A549 (cell line): ENCODE results near the gene CA10. TPM values are rescaled to one million over a fixed set of nuclear protein-coding genes. Genes with fewer than 3 reads are reported as not detected.

Experiments
- ATAC-seq, 2 experiments: fragments of 200-7000 bp in 1 of 2; fragments of >200 bp in 1 of 2; cut with Nextera tagmentation in 1 of 2; cut with Tn5 transposase in 1 of 2; 3 replicates each; pipeline versions ENCODE4 v1.8.0 to v1.9.1; 2018 to 2020; ENCODE audit warnings: mild to moderate bottlenecking in 1 of 2, moderate library complexity in 1 of 2
- CTCF ChIA-PET: fragments of 300-600 bp; sonication (Branson Sonifier 250); formaldehyde crosslinking; extraction: SDS; loops from one replicate; lab custom pipeline; 2021; ENCODE audit warnings: antibody characterized with exemption, inconsistent platforms; lab: Yijun Ruan, JAX
- POLR2A ChIA-PET: fragments of 350-600 bp; formaldehyde crosslinking; extraction: SDS; loops from one replicate; lab custom pipeline; 2021; ENCODE audit warnings: antibody characterized with exemption, inconsistent platforms; lab: Yijun Ruan, JAX
- DNase-seq, 2 experiments: peaks; one replicate each; pipeline versions ENCODE4 v3.0.0 to v3.0.0-alpha.2; 2011 to 2016; ENCODE audit warnings: low read depth in 1 of 2, low spot score in 1 of 2
- FAIRE-seq: peaks from 2 replicates; lab custom pipeline; 2011; peaks lifted over from hg19 to GRCh38; lab: Jason Lieb, UNC
- H3K27ac ChIP-seq, 2 experiments: fragments of >200 bp; sonication (Bioruptor Twin); formaldehyde crosslinking; 3 replicates each; pipeline ENCODE4 v1.5.1; 2016 to 2017
- H3K4me1 ChIP-seq: fragments of >200 bp; sonication (Bioruptor Twin); formaldehyde crosslinking; 3 replicates; pipeline ENCODE4 v1.6.1; 2016
- H3K4me2 ChIP-seq: fragments of >200 bp; sonication (Bioruptor Twin); formaldehyde crosslinking; 3 replicates; pipeline ENCODE4 v1.6.1; 2016
- H3K4me3 ChIP-seq: fragments of >200 bp; sonication (Bioruptor Twin); formaldehyde crosslinking; 3 replicates; pipeline ENCODE4 v1.5.1; 2016
- H3K9me3 ChIP-seq: fragments of >200 bp; sonication (Bioruptor Twin); formaldehyde crosslinking; 3 replicates; pipeline ENCODE4 v1.6.1; 2016
- CBX2 ChIP-seq: fragments of 200-600 bp; sonication (generic); IDR thresholded peaks from 2 replicates; pipeline ENCODE4 v1.6.1; 2016; ENCODE audit warnings: low read depth, mild to moderate bottlenecking, borderline replicate concordance
- CBX8 ChIP-seq: fragments of 200-600 bp; sonication (generic); IDR thresholded peaks from 2 replicates; pipeline ENCODE4 v1.6.1; 2016
- EHMT2 ChIP-seq: fragments of 200-600 bp; sonication (generic); IDR thresholded peaks from 2 replicates; pipeline ENCODE4 v1.6.1; 2016; ENCODE audit warnings: antibody characterized with exemption, low read depth, mild to moderate bottlenecking, moderate library complexity
- GATA3 ChIP-seq: IDR thresholded peaks from 2 replicates; pipeline ENCODE4 v1.6.1; 2012; ENCODE audit warnings: borderline replicate concordance
- HES2 ChIP-seq: fragments of >200 bp; sonication (Bioruptor Twin); formaldehyde crosslinking; IDR thresholded peaks from 2 replicates; pipeline ENCODE4 v1.6.1; 2016
- JUN ChIP-seq, 2 experiments: fragments of >200 bp; sonication (Bioruptor Twin); formaldehyde crosslinking; IDR thresholded peaks; 2 replicates in 1 of 2; 3 replicates in 1 of 2; pipeline ENCODE4 v1.6.1; 2016 to 2017
- MAFK ChIP-seq: fragments of 450-650 bp; IDR thresholded peaks from 2 replicates; pipeline ENCODE4 v1.6.1; 2014; ENCODE audit not compliant: partially characterized antibody
- RAD21 ChIP-seq, 2 experiments: fragments of >200 bp in 1 of 2; sonication (Bioruptor Twin) in 1 of 2; formaldehyde crosslinking in 1 of 2; IDR thresholded peaks in 1 of 2; conservative IDR thresholded peaks in 1 of 2; 2 replicates in 1 of 2; 3 replicates in 1 of 2; pipeline ENCODE4 v1.6.1; 2012 to 2018; ENCODE audit warnings: inconsistent platforms in 1 of 2
- RFX5 ChIP-seq: fragments of 450-650 bp; IDR thresholded peaks from 2 replicates; pipeline ENCODE4 v1.7.1; 2014; ENCODE audit warnings: antibody characterized with exemption, mild to moderate bottlenecking, moderate library complexity
- SMC3 ChIP-seq: fragments of >200 bp; sonication (Bioruptor Twin); formaldehyde crosslinking; IDR thresholded peaks from 3 replicates; pipeline ENCODE4 v1.6.1; 2018; ENCODE audit warnings: inconsistent platforms
- SREBF2 ChIP-seq: fragments of 450-650 bp; IDR thresholded peaks from 2 replicates; pipeline ENCODE4 v1.6.1; 2014; ENCODE audit warnings: mild to moderate bottlenecking, moderate library complexity
- TFCP2L1 ChIP-seq: fragments of 250-450 bp; sonication (Bioruptor Pico); IDR thresholded peaks from 2 replicates; pipeline ENCODE4 v1.5.0; 2021; ENCODE audit warnings: mild to moderate bottlenecking
- USF2 ChIP-seq: fragments of 450-650 bp; IDR thresholded peaks from 2 replicates; pipeline ENCODE4 v1.6.1; 2014; ENCODE audit warnings: antibody characterized with exemption
- ZC3H11A ChIP-seq: fragments of 450-650 bp; IDR thresholded peaks from 2 replicates; pipeline ENCODE4 v1.6.1; 2014; ENCODE audit warnings: antibody characterized with exemption, mild to moderate bottlenecking
- ZNF302 ChIP-seq: fragments of 250-450 bp; sonication (Bioruptor Pico); IDR thresholded peaks from 2 replicates; pipeline ENCODE4 v1.9.0; 2021; ENCODE audit warnings: inconsistent platforms, mild to moderate bottlenecking, moderate library complexity
- WGBS: methylation state at CpG from one replicate; pipeline ENCODE4 v1.1.6; 2017; ENCODE audit errors: missing lambda C conversion rate; 5-methylcytosine and 5-hydroxymethylcytosine counted together
- polyA plus RNA-seq, 4 experiments: library from polyadenylated mRNA; depleted of rRNA in 3 of 4; stranded (reverse); fragments of >200 nt; fragmentation: RNase III in 1 of 4; extraction: RNeasy Plus Mini Kit Qiagen cat#74134 plus additional on column Dnase treatment in 1 of 4; gene quantifications; 2 replicates in 3 of 4; 3 replicates in 1 of 4; pipeline ENCODE4 v1.2.3, GENCODE V29; 2011 to 2017
- TF ChIP-seq, protein P1 (sequence below): fragments of >200 bp; sonication (Bioruptor Twin); formaldehyde crosslinking; IDR thresholded peaks from 3 replicates; pipeline ENCODE4 v1.5.1; 2016
- TF ChIP-seq, protein P2 (sequence below): IDR thresholded peaks from 2 replicates; pipeline ENCODE4 v1.6.1; 2012

Gene CA10
- polyA plus RNA-seq, 2 of the 4 experiments (the other 2 are of a cell fraction): not detected

- Histone ChIP-seq H3K4me3 (no peak overlapping the region), H3K4me2 (no peak overlapping the region), H3K9me3 (no peaks in the 10 kb centered on the region), H3K27ac (no peak overlapping the region), H3K4me1 (no peaks in the 10 kb centered on the region)
- ChIA-PET POLR2A (no interaction called here), CTCF (no interaction called here)
- no peak for ATAC-seq
- FAIRE-seq: no peak
- no peak for TF ChIP-seq USF2
- TF ChIP-seq GATA3: no peak
- TF ChIP-seq CBX2: no peak
- TF ChIP-seq RFX5: no peak
- TF ChIP-seq, protein P1, sequence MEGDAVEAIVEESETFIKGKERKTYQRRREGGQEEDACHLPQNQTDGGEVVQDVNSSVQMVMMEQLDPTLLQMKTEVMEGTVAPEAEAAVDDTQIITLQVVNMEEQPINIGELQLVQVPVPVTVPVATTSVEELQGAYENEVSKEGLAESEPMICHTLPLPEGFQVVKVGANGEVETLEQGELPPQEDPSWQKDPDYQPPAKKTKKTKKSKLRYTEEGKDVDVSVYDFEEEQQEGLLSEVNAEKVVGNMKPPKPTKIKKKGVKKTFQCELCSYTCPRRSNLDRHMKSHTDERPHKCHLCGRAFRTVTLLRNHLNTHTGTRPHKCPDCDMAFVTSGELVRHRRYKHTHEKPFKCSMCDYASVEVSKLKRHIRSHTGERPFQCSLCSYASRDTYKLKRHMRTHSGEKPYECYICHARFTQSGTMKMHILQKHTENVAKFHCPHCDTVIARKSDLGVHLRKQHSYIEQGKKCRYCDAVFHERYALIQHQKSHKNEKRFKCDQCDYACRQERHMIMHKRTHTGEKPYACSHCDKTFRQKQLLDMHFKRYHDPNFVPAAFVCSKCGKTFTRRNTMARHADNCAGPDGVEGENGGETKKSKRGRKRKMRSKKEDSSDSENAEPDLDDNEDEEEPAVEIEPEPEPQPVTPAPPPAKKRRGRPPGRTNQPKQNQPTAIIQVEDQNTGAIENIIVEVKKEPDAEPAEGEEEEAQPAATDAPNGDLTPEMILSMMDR: no peak
- TF ChIP-seq ZNF302 (CRISPR knock-in tag): no peak
- no peak for TF ChIP-seq TFCP2L1
- TF ChIP-seq EHMT2: no peak
- TF ChIP-seq, protein P2, sequence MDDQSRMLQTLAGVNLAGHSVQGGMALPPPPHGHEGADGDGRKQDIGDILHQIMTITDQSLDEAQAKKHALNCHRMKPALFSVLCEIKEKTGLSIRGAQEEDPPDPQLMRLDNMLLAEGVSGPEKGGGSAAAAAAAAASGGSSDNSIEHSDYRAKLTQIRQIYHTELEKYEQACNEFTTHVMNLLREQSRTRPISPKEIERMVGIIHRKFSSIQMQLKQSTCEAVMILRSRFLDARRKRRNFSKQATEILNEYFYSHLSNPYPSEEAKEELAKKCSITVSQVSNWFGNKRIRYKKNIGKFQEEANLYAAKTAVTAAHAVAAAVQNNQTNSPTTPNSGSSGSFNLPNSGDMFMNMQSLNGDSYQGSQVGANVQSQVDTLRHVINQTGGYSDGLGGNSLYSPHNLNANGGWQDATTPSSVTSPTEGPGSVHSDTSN: no peak
- DNase-seq: no peak
- WGBS: no CpG with 5 or more reads among the region's 1 CpG
Measured at GRCh38 chr17:51613255-51613654, 545.3 kb downstream of the CA10 start.

- no peak for ATAC-seq
- POLR2A ChIA-PET: no interaction called here
- 61% methylated on average over 3 of the region's 3 CpGs for whole genome bisulfite sequencing
- Histone ChIP-seq H3K4me1 (0 out of 3 replicates have a peak, but pooled peaks cover 3% of the 10 kb centered on the region), H3K27ac (no peak overlapping the region), H3K9me3 (no peaks in the 10 kb centered on the region), H3K4me3 (no peak overlapping the region), H3K4me2 (no peak overlapping the region)
- no peak for DNase-seq
- TF ChIP-seq USF2 (0 out of 2 replicates have a peak, but pooled peaks have one; percentile 40), ZNF302 (CRISPR knock-in tag) (no peak)
- TF ChIP-seq, all 56 proteins: peak for 1
- CTCF ChIA-PET: no interaction called here
- FAIRE-seq: no peak
Measured at GRCh38 chr17:51612692-51613091, 545.8 kb downstream of the CA10 start.

GRCh38 chr17:51611585-51611984, 546.9 kb downstream of the CA10 start:
- TF ChIP-seq RFX5 (no peak), CBX8 (no peak), RAD21 (conservative IDR thresholded peaks at IDR 0.05 in 1 of 2, IDR thresholded peaks at IDR 0.05 in 1 of 2) (no peak), JUN (IDR thresholded peaks at IDR 0.05) (no peak), HES2 (no peak), ZC3H11A (no peak), MAFK (no peak), SREBF2 (no peak), SMC3 (no peak)
- TF ChIP-seq, all 56 proteins: peak for 0
- H3K4me3 ChIP-seq: no peak overlapping the region
- H3K4me1 ChIP-seq: 0 out of 3 replicates have a peak, but pooled peaks cover 3% of the 10 kb centered on the region
- no peak overlapping the region for H3K4me2 ChIP-seq
- no peak for DNase-seq
- no peaks in the 10 kb centered on the region for H3K9me3 ChIP-seq
- no peak for FAIRE-seq
- WGBS: 64% methylated on average over 6 of the region's 6 CpGs
- no peak overlapping the region for H3K27ac ChIP-seq
- CTCF ChIA-PET: no interaction called here
- peak in 1 of 2 experiments; percentile 35; a peak in 3 of 6 replicates for ATAC-seq
- POLR2A ChIA-PET: no interaction called here
